Effector memory CD4-positive, alpha-beta T cell (primary cell): Measurements from ENCODE around the gene PXDC1.

ENCODE experiments used
- DNase-seq, 3 donors: peaks; one replicate each; pipeline ENCODE4 v3.0.0-alpha.2; 2020
- H3K27ac ChIP-seq: 2 replicates; pipeline ENCODE4 v1.7.0; 2013; ENCODE audit warnings: mild to moderate bottlenecking, low read length, moderate library complexity; ENCODE audit not compliant: insufficient read depth, poor library complexity, severe bottlenecking
- H3K27me3 ChIP-seq: replicated peaks from 2 replicates; pipeline ENCODE4 v1.7.0; 2013; ENCODE audit warnings: mild to moderate bottlenecking, low read length; ENCODE audit not compliant: insufficient read depth, control insufficient read depth, poor library complexity, severe bottlenecking
- H3K36me3 ChIP-seq: 2 replicates; pipeline ENCODE4 v1.7.0; 2013; ENCODE audit warnings: mild to moderate bottlenecking, low read length, moderate library complexity; ENCODE audit not compliant: control insufficient read depth, insufficient read depth
- H3K4me1 ChIP-seq: 2 replicates; pipeline ENCODE4 v1.7.0; 2013; ENCODE audit warnings: low read length, mild to moderate bottlenecking; ENCODE audit not compliant: control insufficient read depth, insufficient read depth, poor library complexity, severe bottlenecking
- H3K4me3 ChIP-seq: 2 replicates; pipeline ENCODE4 v1.7.0; 2013; ENCODE audit warnings: low read length, low read depth, mild to moderate bottlenecking; ENCODE audit not compliant: insufficient read depth, poor library complexity, severe bottlenecking
- H3K9me3 ChIP-seq: 2 replicates; pipeline ENCODE4 v1.7.0; 2013; ENCODE audit warnings: mild to moderate bottlenecking, low read length, moderate library complexity; ENCODE audit not compliant: control insufficient read depth

PXDC1 gene

GRCh38 chr6:3741477-3741871, 10.0 kb downstream of the PXDC1 start:
- H3K4me1 ChIP-seq, result peaks cover 8% of the 10 kb centered on the region
- no peak overlapping the region for H3K27ac ChIP-seq
- H3K9me3 ChIP-seq, result no peaks in the 10 kb centered on the region
- no peak overlapping the region for H3K4me3 ChIP-seq
- no peaks in the 10 kb centered on the region for H3K36me3 ChIP-seq
- no peak for DNase-seq
- H3K27me3 ChIP-seq, result no peaks in the 10 kb centered on the region

DNA sequence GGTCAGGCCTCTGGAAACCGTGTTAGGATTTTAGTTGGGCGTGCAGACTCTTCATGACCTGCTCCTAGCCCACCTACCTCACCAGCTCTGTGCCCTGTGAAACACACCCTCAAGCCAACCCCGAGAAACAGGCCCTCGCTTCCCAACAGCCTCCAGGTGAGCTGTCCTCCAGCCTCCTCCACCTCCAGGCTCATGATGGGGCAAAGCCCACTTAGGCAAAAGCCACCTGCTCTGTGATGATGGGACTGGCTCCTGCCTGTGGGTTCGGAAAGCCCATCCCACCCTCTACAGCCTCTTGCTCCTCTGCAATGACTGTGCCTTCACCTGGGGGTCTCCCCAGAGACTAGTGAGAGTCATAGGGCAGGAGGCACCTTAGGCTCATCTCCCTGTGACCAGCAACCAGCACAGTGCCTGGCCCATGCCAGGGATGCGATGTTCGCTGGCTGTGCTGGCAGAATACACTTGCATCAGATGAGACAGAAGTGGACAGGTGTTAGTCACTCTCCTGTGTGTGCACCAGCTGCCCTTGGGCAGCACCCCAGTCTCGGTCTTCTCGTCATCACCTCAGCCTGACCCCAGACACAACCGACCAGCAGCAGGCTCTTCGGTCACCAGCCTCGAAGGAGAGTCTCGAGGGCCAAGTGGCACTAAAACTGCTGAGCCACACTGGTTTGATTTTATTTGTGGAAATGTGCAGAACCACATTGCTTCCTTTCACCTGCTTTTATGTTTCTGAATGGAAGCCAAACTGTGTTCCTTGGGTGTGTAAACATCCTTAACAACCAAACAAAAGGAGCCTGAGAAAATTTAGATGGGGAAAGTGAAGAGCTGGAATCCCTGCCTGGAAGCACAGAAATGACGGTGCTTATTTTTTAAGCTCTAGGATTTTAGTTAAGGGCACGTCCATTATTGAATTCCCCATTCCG, 10.7 kb downstream of the PXDC1 start:
- no peak overlapping the region for H3K4me3 ChIP-seq
- H3K4me1 ChIP-seq, result peaks cover 8% of the 10 kb centered on the region
- H3K9me3 ChIP-seq, result no peaks in the 10 kb centered on the region
- H3K27ac ChIP-seq, result no peak overlapping the region
- no peaks in the 10 kb centered on the region for H3K27me3 ChIP-seq
- no peak for DNase-seq
- H3K36me3 ChIP-seq, result no peaks in the 10 kb centered on the region

- H3K9me3 ChIP-seq, result no peaks in the 10 kb centered on the region
- no peaks in the 10 kb centered on the region for H3K36me3 ChIP-seq
- H3K4me3 ChIP-seq, result no peak overlapping the region
- DNase-seq, result no peak
- H3K27me3 ChIP-seq, result no peaks in the 10 kb centered on the region
- peaks cover 8% of the 10 kb centered on the region for H3K4me1 ChIP-seq
- H3K27ac ChIP-seq, result no peak overlapping the region
Observed at GRCh38 chr6:3739311-3739897, 12.1 kb downstream of the PXDC1 start.

GRCh38 chr6:3738381-3739131, 13.0 kb downstream of the PXDC1 start:
- H3K27me3 ChIP-seq, result no peaks in the 10 kb centered on the region
- H3K36me3 ChIP-seq, result no peaks in the 10 kb centered on the region
- peaks cover 8% of the 10 kb centered on the region for H3K4me1 ChIP-seq
- H3K9me3 ChIP-seq, result no peaks in the 10 kb centered on the region
- no peak overlapping the region for H3K4me3 ChIP-seq
- DNase-seq, result no peak
- no peak overlapping the region for H3K27ac ChIP-seq

GRCh38 chr6:3737831-3738210, 13.7 kb downstream of the PXDC1 start:
- Histone ChIP-seq H3K4me1 (peaks cover 7% of the 10 kb centered on the region), H3K9me3 (no peaks in the 10 kb centered on the region), H3K36me3 (no peaks in the 10 kb centered on the region), H3K4me3 (no peak overlapping the region), H3K27me3 (no peaks in the 10 kb centered on the region), H3K27ac (no peak overlapping the region)
- DNase-seq, result no peak

DNA sequence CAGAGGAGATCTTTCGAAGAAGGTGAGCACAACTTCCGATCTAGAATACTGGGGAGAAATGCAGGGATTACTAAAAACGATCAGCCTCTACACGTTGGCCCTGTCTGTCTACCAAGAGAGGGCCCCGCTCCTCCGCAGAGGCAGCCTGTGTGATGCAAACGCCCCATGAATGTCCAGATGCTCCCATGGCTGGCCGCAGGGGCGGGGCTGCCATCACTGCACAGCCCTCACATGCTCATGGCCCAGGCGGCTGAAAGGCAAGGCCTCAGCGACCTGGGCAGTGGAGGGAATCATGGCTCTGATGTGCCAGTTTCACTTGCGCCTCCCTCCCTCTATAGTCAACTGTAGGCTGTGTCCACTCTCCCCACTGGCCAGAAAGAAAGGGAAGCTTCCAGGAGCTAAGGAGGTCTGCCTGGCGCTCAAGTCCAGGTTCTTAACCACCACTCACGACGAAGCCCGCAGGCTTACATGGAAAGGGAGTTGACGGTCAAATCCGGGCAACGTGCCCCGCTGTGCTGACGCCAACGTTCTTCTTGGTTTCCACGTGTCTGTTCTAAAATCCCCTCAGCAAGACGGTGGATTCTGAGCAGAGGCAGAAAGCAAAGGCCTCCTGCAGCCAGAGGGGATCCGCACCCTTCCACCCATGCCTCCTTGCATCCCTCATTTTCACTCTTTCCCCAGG, 14.2 kb downstream of the PXDC1 start:
- Histone ChIP-seq H3K27me3 (no peaks in the 10 kb centered on the region), H3K27ac (no peak overlapping the region), H3K4me1 (peaks cover 3% of the 10 kb centered on the region), H3K36me3 (no peaks in the 10 kb centered on the region), H3K4me3 (no peak overlapping the region), H3K9me3 (no peaks in the 10 kb centered on the region)
- DNase-seq, result no peak

DNA sequence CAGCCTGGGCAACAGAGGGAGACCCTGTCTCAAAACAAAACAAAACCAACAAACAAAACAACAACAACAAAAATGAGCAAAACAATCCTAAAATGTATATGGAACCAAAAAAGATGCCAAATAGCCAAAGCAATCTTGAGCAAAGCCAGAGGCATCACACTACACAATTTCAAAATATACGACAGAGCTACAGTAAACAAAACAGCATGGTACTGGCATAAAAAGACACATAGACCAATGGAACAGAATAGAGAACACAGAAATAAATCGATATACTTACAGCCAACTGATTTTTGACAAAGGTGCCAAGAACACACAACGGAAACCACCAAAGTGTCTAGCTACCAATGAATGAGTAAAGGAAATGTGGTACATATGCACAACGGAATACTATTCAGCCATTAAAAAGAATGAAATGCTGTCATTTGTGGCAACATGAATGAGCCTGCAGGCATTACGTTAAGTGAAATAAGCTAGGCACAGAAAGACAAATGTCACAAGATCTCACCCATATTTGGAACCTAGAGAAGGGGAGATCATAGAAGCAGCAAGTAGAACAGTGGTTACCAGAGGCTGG, 16.4 kb downstream of the PXDC1 start:
- Histone ChIP-seq H3K4me3 (no peak overlapping the region), H3K4me1 (no peaks in the 10 kb centered on the region), H3K27ac (no peak overlapping the region), H3K27me3 (no peaks in the 10 kb centered on the region), H3K9me3 (no peaks in the 10 kb centered on the region), H3K36me3 (no peaks in the 10 kb centered on the region)
- no peak for DNase-seq

DNA sequence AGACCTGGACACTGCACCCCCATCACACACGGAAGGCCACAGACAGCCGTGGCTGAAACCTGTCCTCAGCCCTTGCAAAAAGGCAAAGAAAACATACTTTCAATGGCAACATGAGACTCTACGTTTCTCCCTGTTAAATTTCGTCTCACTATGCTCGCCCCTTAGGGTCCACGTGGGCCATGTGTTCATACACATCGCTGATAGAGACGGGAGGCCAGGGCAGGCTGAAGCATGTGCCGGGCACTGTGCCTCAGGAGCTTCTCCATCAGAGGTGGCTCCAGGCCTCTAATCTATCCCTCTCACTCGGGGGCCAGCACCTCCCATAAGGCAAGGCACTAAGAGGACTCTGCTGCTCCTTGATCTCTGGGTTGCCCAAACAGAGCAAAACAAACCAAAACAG, 17.5 kb downstream of the PXDC1 start:
- DNase-seq, result no peak
- H3K4me1 ChIP-seq, result no peaks in the 10 kb centered on the region
- H3K27me3 ChIP-seq, result no peaks in the 10 kb centered on the region
- H3K36me3 ChIP-seq, result no peaks in the 10 kb centered on the region
- H3K9me3 ChIP-seq, result no peaks in the 10 kb centered on the region
- no peak overlapping the region for H3K4me3 ChIP-seq
- H3K27ac ChIP-seq, result no peak overlapping the region

DNA sequence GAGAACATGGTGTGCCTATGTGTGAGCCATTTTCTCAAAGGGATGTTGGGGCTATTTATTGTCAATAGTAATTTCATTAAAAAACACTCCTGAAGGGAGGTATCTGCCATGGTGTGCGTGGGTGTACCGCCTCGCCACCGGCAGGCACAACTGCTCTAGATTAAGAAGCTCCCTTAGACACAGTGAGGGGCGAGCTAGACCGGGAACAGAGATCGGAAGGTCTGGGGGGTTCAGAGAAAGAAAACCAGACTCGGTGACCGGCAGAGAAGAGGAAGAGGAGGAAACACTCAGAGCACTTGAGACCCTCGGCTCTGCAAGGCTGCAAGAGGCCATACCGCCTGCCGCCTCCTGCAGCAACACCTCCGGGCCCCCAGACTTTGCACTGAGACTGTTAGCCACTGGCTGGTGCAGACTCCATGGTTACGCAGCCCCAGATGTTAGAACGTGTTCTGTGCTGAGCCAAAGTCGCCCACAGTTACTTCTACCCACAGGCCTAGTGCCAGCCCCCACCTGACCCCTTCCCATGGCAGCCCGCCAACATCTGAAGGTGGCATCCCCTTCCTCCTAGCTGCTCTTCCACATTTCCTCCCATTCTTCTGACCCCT, 18.1 kb downstream of the PXDC1 start:
- Histone ChIP-seq H3K27ac (no peak overlapping the region), H3K36me3 (no peaks in the 10 kb centered on the region), H3K27me3 (no peaks in the 10 kb centered on the region), H3K4me3 (no peak overlapping the region), H3K4me1 (no peaks in the 10 kb centered on the region), H3K9me3 (no peaks in the 10 kb centered on the region)
- no peak for DNase-seq
